Endothelial cell of umbilical vein (primary cell): Measurements from ENCODE around the gene TSPAN1. TPM values are rescaled to one million over a fixed set of nuclear protein-coding genes. Genes with fewer than 3 reads are reported as not detected.
"Not testable (repeated sequence)": the region's sequence is repeated elsewhere in the genome, so short reads cannot be mapped to it uniquely, and the experiment has no call there.

Experiments
- BruUV-seq: library from RNA; stranded (reverse); fragments of 400-500 nt; replicated peaks from 2 replicates; lab custom pipeline; 2021; lab: Mats Ljungman, UMichigan
- CTCF ChIA-PET: fragments of 300-600, 350-600 bp; sonication (Branson Sonifier 250); formaldehyde crosslinking; loops from one replicate; lab custom pipeline; 2021; ENCODE audit warnings: antibody characterized with exemption, inconsistent platforms; lab: Charles Lee
- POLR2A ChIA-PET: fragments of 300-600, 350-600 bp; sonication (Branson Sonifier 250); formaldehyde crosslinking; loops from one replicate; lab custom pipeline; 2021; ENCODE audit warnings: antibody characterized with exemption, inconsistent platforms; lab: Charles Lee
- DNase-seq: peaks from one replicate; pipeline ENCODE4 v3.0.0-alpha.2; 2011; ENCODE audit warnings: low read depth, low spot score
- FAIRE-seq: peaks from 2 replicates; lab custom pipeline; 2011; peaks lifted over from hg19 to GRCh38; lab: Jason Lieb, UNC
- H2AFZ ChIP-seq: 2 replicates; pipeline ENCODE4 v1.6.0; 2012; ENCODE audit warnings: low read depth, low read length, control low read depth, inconsistent platforms
- H3K27ac ChIP-seq: 2 replicates; pipeline ENCODE4 v1.5.1; 2011; ENCODE audit warnings: low read depth, mild to moderate bottlenecking, control low read depth, low read length, moderate library complexity; ENCODE audit not compliant: insufficient read depth
- H3K27me3 ChIP-seq, 2 experiments: 2 replicates each; pipeline versions ENCODE4 v1.6.0 to v1.6.1; 2011; ENCODE audit warnings: low read length in 2 of 2, mixed read lengths in 1 of 2; ENCODE audit not compliant: control insufficient read depth in 2 of 2, insufficient read depth in 2 of 2
- H3K36me3 ChIP-seq, 2 experiments: 2 replicates in 1 of 2; 3 replicates in 1 of 2; pipeline ENCODE4 v1.5.1; 2011; ENCODE audit warnings: low read length in 2 of 2, mild to moderate bottlenecking in 1 of 2, moderate library complexity in 1 of 2; ENCODE audit not compliant: control insufficient read depth in 2 of 2, insufficient read depth in 2 of 2; ENCODE audit errors: extremely low read depth in 1 of 2
- H3K4me1 ChIP-seq: 3 replicates; pipeline ENCODE4 v1.5.1; 2011; ENCODE audit warnings: mild to moderate bottlenecking, low read length; ENCODE audit not compliant: control insufficient read depth, insufficient read depth; ENCODE audit errors: extremely low read depth
- H3K4me2 ChIP-seq: 2 replicates; pipeline ENCODE4 v1.6.1; 2011; ENCODE audit warnings: low read length, control low read depth, mixed read lengths; ENCODE audit not compliant: insufficient read depth
- H3K4me3 ChIP-seq, 3 experiments: fragments of 200-600 bp in 1 of 3; sonication (generic), shearing (Covaris generic) in 1 of 3; replicated peaks in 1 of 3; 2 replicates each; pipeline ENCODE4 v1.5.1; 2011 to 2016; ENCODE audit warnings: control low read depth in 3 of 3, low read length in 3 of 3, mild to moderate bottlenecking in 2 of 3, inconsistent platforms in 1 of 3, low read depth in 1 of 3, moderate library complexity in 1 of 3; ENCODE audit not compliant: insufficient read depth in 1 of 3
- H3K79me2 ChIP-seq: 2 replicates; pipeline ENCODE4 v1.6.0; 2012; ENCODE audit warnings: low read length, inconsistent platforms; ENCODE audit not compliant: control insufficient read depth, insufficient read depth
- H3K9ac ChIP-seq: replicated peaks from 2 replicates; pipeline ENCODE3; 2011; ENCODE audit warnings: low read length, control low read depth; ENCODE audit not compliant: insufficient read depth; ENCODE audit errors: extremely low read depth
- H3K9me1 ChIP-seq: replicated peaks from 3 replicates; pipeline ENCODE4 v1.6.0; 2011; ENCODE audit warnings: mild to moderate bottlenecking, low read length; ENCODE audit not compliant: control insufficient read depth, insufficient read depth; ENCODE audit errors: extremely low read depth
- H3K9me3 ChIP-seq: replicated peaks from 2 replicates; pipeline ENCODE4 v1.5.1; 2012; ENCODE audit warnings: low read length, inconsistent platforms; ENCODE audit not compliant: control insufficient read depth, insufficient read depth
- H4K20me1 ChIP-seq: replicated peaks from 2 replicates; pipeline ENCODE3; 2011; ENCODE audit warnings: mild to moderate bottlenecking, low read length; ENCODE audit not compliant: control insufficient read depth, insufficient read depth; ENCODE audit errors: extremely low read depth
- CTCF ChIP-seq, 2 donors: IDR thresholded peaks; 1 replicate in 1 of 2; 2 replicates in 1 of 2; pipeline ENCODE4 v1.5.1; 2011; ENCODE audit warnings: low read length in 2 of 2, mild to moderate bottlenecking in 2 of 2, moderate library complexity in 2 of 2, control low read depth in 1 of 2, inconsistent platforms in 1 of 2, low read depth in 1 of 2; ENCODE audit not compliant: insufficient read depth in 1 of 2; ENCODE audit errors: extremely low read depth in 1 of 2
- JUN ChIP-seq: IDR thresholded peaks from 2 replicates; pipeline ENCODE4 v1.6.1; 2011; ENCODE audit warnings: borderline replicate concordance, low read depth; ENCODE audit not compliant: insufficient read length, insufficient read depth
- dilution Hi-C: fragments of 300-500 bp; cut with MboI; formaldehyde crosslinking; loops from one replicate; pipeline ENCODE4 v1.15.0; 2019; ENCODE audit warnings: low sequenced_read_pairs; ENCODE audit not compliant: extremely low pct_ligation_motif_present
- intact Hi-C: fragments of 100-400 bp; cut with micrococcal nuclease; formaldehyde crosslinking; loops from one replicate; pipeline ENCODE4 v1.10.0; 2022
- polyA plus RNA-seq, 4 experiments: library from polyadenylated mRNA; depleted of rRNA in 3 of 4; stranded (reverse) in 3 of 4; unstranded in 1 of 4; fragments of >200 nt; gene quantifications; 2 replicates each; pipeline versions ENCODE4 v1.2.1 to v1.2.3, GENCODE V29; 2011 to 2012; ENCODE audit warnings: missing spikeins in 1 of 4
- total RNA-seq: library from RNA; stranded (reverse); gene quantifications from 2 replicates; pipeline ENCODE4 v1.2.3, GENCODE V29; 2021

The TSPAN1 gene
- total and polyA plus RNA-seq, 2 donors (not counting 3 experiments of a cell fraction or from before 2014, with no cell fraction given), result 0.65 to 0.88 TPM

GRCh38 chr1:46223472-46223943 is 48.6 kb downstream of the TSPAN1 start:
- Histone ChIP-seq H3K9me3 (no peaks in the 10 kb centered on the region), H3K27me3 (no peaks in the 10 kb centered on the region), H3K4me2 (no peak overlapping the region), H2AFZ (peak overlapping the region; percentile 59), H4K20me1 (no peaks in the 10 kb centered on the region), H3K36me3 (no peaks in the 10 kb centered on the region), H3K79me2 (no peaks in the 10 kb centered on the region), H3K27ac (no peak overlapping the region), H3K4me1 (peaks cover 2% of the 10 kb centered on the region), H3K9me1 (no peaks in the 10 kb centered on the region), H3K9ac (no peak overlapping the region), H3K4me3 (no peak overlapping the region)
- ChIA-PET POLR2A (interaction anchor here (0.7 to 0.8 kb wide), 2 partner anchors 21 to 157 kb away, joined by 3 read pairs; no protein-coding TSS in a partner anchor), CTCF (interaction anchor here (0.6 to 4.5 kb wide), 45 partner anchors 8 to 594 kb away, joined by 3 to 146 read pairs (median 4); partner anchors contain the start of genes GPBP1L1, LURAP1, PIK3R3 and POMGNT1)
- TF ChIP-seq JUN (no peak), CTCF (IDR thresholded peaks at IDR 0.05; ENCODE audit: extremely low read depth in 1 of 2, insufficient read depth in 1 of 2, low read depth in 1 of 2, low read length in 2 of 2) (peak; percentile 88 to 98)
- FAIRE-seq (peak; percentile 99), DNase-seq (peak; percentile 87)
- dilution Hi-C loops (no loop called here), intact Hi-C loops (loop anchor here (1.0 to 10.0 kb wide), 8 partner anchors 25 to 539 kb away; partner anchors contain the start of genes GPBP1L1, POMGNT1 and TMEM69)
- BruUV-seq, result no TSS peak

- H3K9ac ChIP-seq, result no peak overlapping the region
- no peak overlapping the region for H2AFZ ChIP-seq
- H3K27ac ChIP-seq, result no peak overlapping the region
- dilution Hi-C loops (no loop called here), intact Hi-C loops (loop anchor here (5.0 to 10.0 kb wide), 2 partner anchors 333 to 540 kb away; partner anchors contain the start of genes GPBP1L1 and TMEM69)
- no peak overlapping the region for H3K4me2 ChIP-seq
- no TSS peak for BruUV-seq
- H3K27me3 ChIP-seq, result no peaks in the 10 kb centered on the region
- no peaks in the 10 kb centered on the region for H3K9me3 ChIP-seq
- H3K4me1 ChIP-seq, result peaks cover 2% of the 10 kb centered on the region
- FAIRE-seq (no peak), DNase-seq (no peak)
- ChIA-PET POLR2A (no interaction called here), CTCF (interaction anchor here (1.1 to 4.5 kb wide), 5 partner anchors 13 to 188 kb away, joined by 4 to 146 read pairs (median 6); partner anchors contain the start of gene POMGNT1)
- no peaks in the 10 kb centered on the region for H3K79me2 ChIP-seq
- no peak overlapping the region for H3K4me3 ChIP-seq
- H3K36me3 ChIP-seq, result no peaks in the 10 kb centered on the region
- no peak for TF ChIP-seq JUN
- H3K9me1 ChIP-seq, result no peaks in the 10 kb centered on the region
- no peaks in the 10 kb centered on the region for H4K20me1 ChIP-seq
Measured at GRCh38 chr1:46224966-46225365, 50.1 kb downstream of the TSPAN1 start.

- H4K20me1 ChIP-seq, H2AFZ ChIP-seq, H3K27ac ChIP-seq, BruUV-seq, FAIRE-seq, H3K36me3 ChIP-seq, H3K79me2 ChIP-seq, H3K4me1 ChIP-seq, H3K4me2 ChIP-seq, H3K9me3 ChIP-seq, H3K27me3 ChIP-seq, POLR2A ChIA-PET, H3K9me1 ChIP-seq, intact Hi-C loops, dilution Hi-C loops, H3K9ac ChIP-seq, DNase-seq, H3K4me3 ChIP-seq: not testable (repeated sequence)
- CTCF ChIA-PET, result interaction anchor here (1.4 to 2.2 kb wide), 2 partner anchors 8 to 16 kb away, joined by 5 to 15 read pairs; no protein-coding TSS in a partner anchor
Measured at GRCh38 chr1:46231231-46231630, 56.3 kb downstream of the TSPAN1 start.
